T-helper 1 cell treated with Interleukin-12 subunit alpha and Interleukin-12 subunit beta and Interleukin-4 antibody, amounts not matched to agents 30 μg/mL and 1 μg/mL, for 36 hours (primary cell): ENCODE measurements around the gene TUBA1B.
A peak's percentile ranks its signal among the peaks of the same experiment; 100 is the strongest.

Source experiments
- H3K27ac Mint-ChIP-seq: one replicate; pipeline ENCODE4 v1.8.0; 2021; ENCODE audit warnings: mild to moderate bottlenecking, mixed read lengths
- H3K27me3 Mint-ChIP-seq: one replicate; pipeline ENCODE4 v1.8.0; 2021; ENCODE audit warnings: low read depth, mixed read lengths
- H3K36me3 Mint-ChIP-seq: one replicate; pipeline ENCODE4 v1.8.0; 2021; ENCODE audit warnings: low read depth, mixed read lengths
- H3K4me1 Mint-ChIP-seq: one replicate; pipeline ENCODE4 v1.8.0; 2021; ENCODE audit warnings: low read depth, mixed read lengths
- H3K4me3 Mint-ChIP-seq: one replicate; pipeline ENCODE4 v1.8.0; 2021; ENCODE audit warnings: mild to moderate bottlenecking, moderate library complexity, mixed read lengths
- H3K9me3 Mint-ChIP-seq: one replicate; pipeline ENCODE4 v1.8.0; 2021; ENCODE audit warnings: mixed read lengths

TUBA1B gene

DNA sequence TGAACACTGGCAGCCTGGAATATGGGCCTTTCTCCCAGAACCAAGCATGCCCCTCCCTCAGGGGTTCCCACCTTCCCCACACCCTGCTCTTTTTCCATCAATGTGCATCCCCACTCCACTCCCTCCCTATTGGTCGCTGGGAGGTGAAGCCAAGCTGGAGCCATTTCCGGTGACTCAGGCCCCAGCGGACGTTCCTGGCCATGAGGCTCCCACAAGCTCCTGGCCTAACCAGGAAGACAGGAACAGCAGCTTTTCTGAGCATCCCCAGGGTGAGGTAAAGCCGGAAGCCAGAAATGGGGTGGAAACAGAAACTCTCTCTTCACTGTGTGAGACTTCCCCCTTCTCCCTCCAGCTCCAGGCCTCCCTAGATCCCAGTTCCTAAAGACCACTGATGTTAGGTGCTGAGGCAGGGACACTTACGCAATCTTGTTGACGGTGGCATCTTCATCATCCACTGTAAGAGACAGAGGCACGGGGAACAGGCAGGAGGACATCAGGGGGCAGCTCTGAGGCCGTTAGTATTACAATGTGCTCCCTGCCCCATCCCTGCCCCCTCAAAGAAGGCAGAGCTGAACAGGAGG lies 25.6 kb downstream of the TUBA1B start:
- no peaks in the 10 kb centered on the region for H3K27me3 Mint-ChIP-seq
- no peak overlapping the region for H3K27ac Mint-ChIP-seq
- peaks cover 17% of the 10 kb centered on the region for H3K36me3 Mint-ChIP-seq
- H3K4me3 Mint-ChIP-seq = no peak overlapping the region
- H3K4me1 Mint-ChIP-seq = peaks cover 27% of the 10 kb centered on the region
- no peaks in the 10 kb centered on the region for H3K9me3 Mint-ChIP-seq

GRCh38 chr12:49104822-49105221 lies 26.4 kb downstream of the TUBA1B start:
- Mint-ChIP-seq H3K36me3 (peaks cover 20% of the 10 kb centered on the region), H3K27ac (no peak overlapping the region), H3K27me3 (no peaks in the 10 kb centered on the region), H3K4me3 (no peak overlapping the region), H3K9me3 (no peaks in the 10 kb centered on the region), H3K4me1 (peaks cover 24% of the 10 kb centered on the region)

DNA sequence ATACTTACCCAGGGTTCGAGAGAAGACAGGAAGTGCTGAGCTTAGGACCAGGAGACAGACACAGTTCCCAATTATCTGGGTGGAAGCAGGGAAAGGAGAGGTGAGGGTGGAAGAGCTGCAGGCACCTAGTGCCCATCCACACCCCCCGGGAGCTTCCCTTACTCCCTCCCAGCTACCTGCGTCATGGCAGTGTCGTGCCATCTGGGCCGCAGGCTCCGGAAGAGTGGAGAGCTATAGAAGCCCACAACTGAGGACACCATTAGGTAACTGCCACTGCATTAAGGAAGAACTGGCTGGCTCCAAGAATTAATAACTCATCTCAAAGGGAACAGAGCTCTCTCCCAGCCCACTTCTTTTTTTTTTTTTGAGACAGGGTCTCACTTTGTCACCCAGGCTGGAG lies 30.8 kb downstream of the TUBA1B start:
- H3K36me3 Mint-ChIP-seq = peaks cover 42% of the 10 kb centered on the region
- peaks cover 6% of the 10 kb centered on the region for H3K4me1 Mint-ChIP-seq
- H3K27ac Mint-ChIP-seq = no peak overlapping the region
- no peak overlapping the region for H3K4me3 Mint-ChIP-seq
- H3K9me3 Mint-ChIP-seq = no peaks in the 10 kb centered on the region
- peaks cover 4% of the 10 kb centered on the region for H3K27me3 Mint-ChIP-seq

- Mint-ChIP-seq H3K4me1 (peaks cover 5% of the 10 kb centered on the region), H3K9me3 (no peaks in the 10 kb centered on the region), H3K27me3 (peaks cover 15% of the 10 kb centered on the region), H3K36me3 (peaks cover 35% of the 10 kb centered on the region), H3K27ac (no peak overlapping the region), H3K4me3 (no peak overlapping the region)
Measured at GRCh38 chr12:49098703-49099102, 32.5 kb downstream of the TUBA1B start.

GRCh38 chr12:49098035-49098451 lies 33.2 kb downstream of the TUBA1B start:
- no peaks in the 10 kb centered on the region for H3K9me3 Mint-ChIP-seq
- H3K36me3 Mint-ChIP-seq = peaks cover 35% of the 10 kb centered on the region
- H3K27ac Mint-ChIP-seq = no peak overlapping the region
- H3K4me3 Mint-ChIP-seq = no peak overlapping the region
- peaks cover 22% of the 10 kb centered on the region for H3K27me3 Mint-ChIP-seq
- peaks cover 9% of the 10 kb centered on the region for H3K4me1 Mint-ChIP-seq

- H3K9me3 Mint-ChIP-seq = no peaks in the 10 kb centered on the region
- H3K27me3 Mint-ChIP-seq = peaks cover 28% of the 10 kb centered on the region
- no peak overlapping the region for H3K4me3 Mint-ChIP-seq
- H3K27ac Mint-ChIP-seq = no peak overlapping the region
- peaks cover 12% of the 10 kb centered on the region for H3K4me1 Mint-ChIP-seq
- H3K36me3 Mint-ChIP-seq = peaks cover 35% of the 10 kb centered on the region
Measured at GRCh38 chr12:49097381-49097780, 33.8 kb downstream of the TUBA1B start.

- peaks cover 51% of the 10 kb centered on the region for H3K27me3 Mint-ChIP-seq
- peak overlapping the region; percentile 32 for H3K4me3 Mint-ChIP-seq
Measured at GRCh38 chr12:49094975-49095365, 36.2 kb downstream of the TUBA1B start.

GRCh38 chr12:49094160-49094974 lies 36.8 kb downstream of the TUBA1B start, which contains the start of gene DHH:
DHH (minus strand) TSS chr12:49094801; CDS start chr12:49094512, 289 bp downstream.
- peak within 1 kb of the TSS; percentile 32 for H3K4me3 Mint-ChIP-seq
- H3K4me1 Mint-ChIP-seq = peaks cover 31% of the 10 kb centered on the region
- no peak within 1 kb of the TSS for H3K27ac Mint-ChIP-seq
- H3K36me3 Mint-ChIP-seq = peaks cover 22% of the 10 kb centered on the region
- no peaks in the 10 kb centered on the region for H3K9me3 Mint-ChIP-seq
- peaks cover 55% of the 10 kb centered on the region for H3K27me3 Mint-ChIP-seq

More at GRCh38 chr12:49094975-49095365, 36.2 kb downstream of the TUBA1B start:
- Mint-ChIP-seq H3K9me3 (no peaks in the 10 kb centered on the region), H3K36me3 (peaks cover 26% of the 10 kb centered on the region), H3K27ac (no peak overlapping the region), H3K4me1 (peaks cover 28% of the 10 kb centered on the region)

DNA sequence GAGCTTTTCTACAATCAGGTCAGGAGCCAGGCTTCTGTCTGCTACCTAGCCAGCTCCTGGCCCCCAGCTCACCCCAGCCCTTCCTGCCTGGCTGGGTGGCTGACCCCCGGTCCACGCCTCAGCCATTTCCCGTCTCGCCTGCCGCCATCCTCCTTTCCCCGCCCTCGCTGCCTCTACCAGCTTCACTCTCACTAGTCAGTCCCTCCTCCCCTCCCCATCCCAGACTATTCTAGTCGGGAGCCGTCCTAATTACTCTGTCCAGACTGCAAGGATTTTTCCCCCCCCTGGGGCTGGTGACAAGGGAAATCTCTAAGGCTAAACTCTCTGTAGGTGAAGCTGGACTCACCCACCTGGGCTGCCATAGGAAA lies 37.4 kb downstream of the TUBA1B start:
- Mint-ChIP-seq H3K36me3 (peaks cover 22% of the 10 kb centered on the region), H3K9me3 (no peaks in the 10 kb centered on the region), H3K27ac (no peak overlapping the region), H3K27me3 (peaks cover 58% of the 10 kb centered on the region), H3K4me1 (peaks cover 32% of the 10 kb centered on the region), H3K4me3 (peak overlapping the region; percentile 14)

DNA sequence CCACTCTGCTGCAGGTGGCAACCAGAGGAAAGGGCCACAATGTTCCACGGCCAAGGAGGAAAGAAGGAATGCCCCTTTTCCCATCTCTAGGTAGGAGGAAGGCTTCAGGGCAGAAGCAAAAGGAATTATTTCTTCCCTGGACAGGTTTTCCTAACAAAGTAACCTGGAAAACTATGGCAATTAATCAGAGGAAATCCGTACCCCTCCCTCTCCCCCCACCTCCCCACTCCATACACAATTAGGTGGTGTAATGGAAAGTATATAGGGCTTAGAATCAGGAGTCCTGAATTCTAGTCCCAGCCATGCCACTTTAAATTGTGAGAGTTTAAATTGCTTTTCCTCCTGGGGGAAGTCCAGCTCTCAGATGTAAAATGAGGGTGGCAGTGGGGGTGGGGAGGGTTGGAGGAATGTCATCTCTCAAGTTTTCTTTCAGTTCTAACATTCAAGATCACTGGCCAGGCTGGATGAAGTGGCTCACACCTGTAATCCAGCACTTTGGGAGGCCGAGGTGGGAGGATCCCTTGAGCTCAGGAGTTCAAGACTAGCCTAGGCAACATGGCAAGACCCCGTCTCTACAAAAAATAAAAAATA lies 38.3 kb downstream of the TUBA1B start:
- Mint-ChIP-seq H3K27ac (no peak overlapping the region), H3K9me3 (no peaks in the 10 kb centered on the region), H3K36me3 (peaks cover 16% of the 10 kb centered on the region), H3K4me3 (no peak overlapping the region), H3K27me3 (peaks cover 65% of the 10 kb centered on the region), H3K4me1 (peaks cover 40% of the 10 kb centered on the region)

DNA sequence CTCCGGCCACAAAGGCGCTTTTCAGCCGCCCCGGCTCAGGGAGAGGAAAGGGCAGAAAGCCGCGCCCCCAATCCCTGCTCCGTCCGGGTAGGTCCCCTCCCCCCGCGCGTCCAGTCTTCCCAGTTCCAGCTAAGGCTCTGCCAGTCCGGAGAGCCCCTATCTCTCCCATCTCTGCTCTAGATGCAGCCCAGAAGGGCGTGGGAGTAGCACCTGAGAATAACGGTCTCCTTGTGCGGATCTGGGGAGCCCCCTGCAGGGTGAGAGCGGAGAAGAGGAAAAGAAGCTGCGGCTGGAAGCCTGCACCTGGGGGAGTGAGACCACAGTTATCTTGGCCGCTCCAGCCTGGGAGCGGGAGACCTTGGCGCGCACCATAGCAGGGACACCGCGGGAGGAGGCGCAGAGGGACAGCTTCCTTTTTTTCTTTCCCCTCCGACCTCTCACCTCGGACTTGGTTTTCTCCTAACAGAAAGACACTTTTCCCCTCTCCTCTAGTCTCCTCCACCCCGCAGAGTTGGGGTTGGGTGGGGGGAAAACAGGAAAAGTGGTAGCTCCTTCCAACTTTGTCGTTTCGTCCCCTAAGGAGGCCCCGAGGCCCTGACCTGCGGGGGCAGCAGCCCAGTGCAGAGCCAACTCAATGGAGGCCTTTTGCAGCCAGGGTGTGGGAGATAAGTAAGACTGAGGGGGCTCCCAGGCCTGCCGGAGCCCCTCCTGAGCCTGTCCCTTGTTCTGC lies 38.9 kb downstream of the TUBA1B start:
- Mint-ChIP-seq H3K4me3 (peak overlapping the region; percentile 65), H3K27me3 (peaks cover 65% of the 10 kb centered on the region), H3K27ac (no peak overlapping the region), H3K36me3 (peaks cover 15% of the 10 kb centered on the region), H3K4me1 (peaks cover 45% of the 10 kb centered on the region), H3K9me3 (no peaks in the 10 kb centered on the region)

DNA sequence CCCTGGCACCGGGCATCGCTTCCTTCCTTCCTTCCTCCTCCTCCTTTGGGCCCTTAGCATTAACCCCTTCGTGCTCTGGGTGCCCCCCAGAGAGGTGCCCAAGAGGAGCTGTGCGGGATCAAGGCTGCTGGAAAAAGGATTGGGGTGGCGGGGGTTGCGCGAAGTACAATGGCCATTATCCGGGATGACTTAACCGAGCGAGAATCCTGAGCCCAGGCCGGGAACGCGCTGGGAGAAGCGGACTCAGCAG lies 39.4 kb downstream of the TUBA1B start:
- Mint-ChIP-seq H3K4me3 (no peak overlapping the region), H3K27ac (no peak overlapping the region), H3K9me3 (no peaks in the 10 kb centered on the region), H3K27me3 (peaks cover 65% of the 10 kb centered on the region), H3K36me3 (peaks cover 14% of the 10 kb centered on the region), H3K4me1 (peaks cover 49% of the 10 kb centered on the region)

DNA sequence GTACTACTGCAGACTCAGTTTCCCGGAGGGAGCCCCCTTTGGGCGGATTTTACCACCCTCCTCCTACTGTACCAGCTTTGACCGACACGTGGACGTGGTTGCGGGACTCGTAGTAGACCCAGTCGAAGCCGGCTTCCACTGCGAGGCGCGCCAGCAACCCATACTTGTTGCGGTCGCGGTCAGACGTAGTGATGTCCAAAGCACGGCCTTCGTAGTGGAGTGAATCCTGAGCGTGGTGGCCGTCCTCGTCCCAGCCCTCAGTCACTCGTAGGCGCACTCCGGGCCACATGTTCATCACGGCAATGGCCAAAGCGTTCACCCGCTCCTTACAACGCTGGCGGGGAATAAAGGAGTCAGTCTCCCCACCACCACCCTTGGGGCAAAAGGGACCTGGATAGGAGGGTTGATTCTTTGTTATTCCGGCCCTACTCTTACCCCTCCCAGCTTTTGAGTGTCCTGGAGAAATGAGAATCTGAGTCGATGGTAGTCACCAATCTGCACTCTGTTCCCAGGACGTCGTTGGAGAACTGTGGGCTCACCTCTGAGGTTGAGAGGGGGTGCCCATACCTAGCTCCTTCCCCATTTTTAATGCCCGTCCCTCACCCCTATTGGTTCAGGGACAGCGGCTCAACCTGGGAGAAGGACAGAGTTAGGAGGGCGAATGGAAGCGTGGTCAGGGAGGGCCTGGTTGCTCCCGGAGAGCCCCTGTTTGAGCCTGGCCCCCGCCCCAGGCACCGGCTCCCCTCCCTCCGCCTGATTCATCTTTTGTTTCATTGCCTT lies 39.9 kb downstream of the TUBA1B start:
- peaks cover 9% of the 10 kb centered on the region for H3K36me3 Mint-ChIP-seq
- H3K4me3 Mint-ChIP-seq = no peak overlapping the region
- H3K27me3 Mint-ChIP-seq = peaks cover 65% of the 10 kb centered on the region
- H3K4me1 Mint-ChIP-seq = peaks cover 51% of the 10 kb centered on the region
- H3K9me3 Mint-ChIP-seq = no peaks in the 10 kb centered on the region
- H3K27ac Mint-ChIP-seq = no peak overlapping the region
